Neural crest cell (in vitro differentiated cells): ENCODE data around the gene KHDC4. TPM values are rescaled to one million over a fixed set of nuclear protein-coding genes. Genes with fewer than 3 reads are reported as not detected.
A peak's percentile ranks its signal among the peaks of the same experiment; 100 is the strongest.

Experiments used
- DNase-seq: peaks from one replicate; pipeline ENCODE4 v3.0.0; 2021; ENCODE audit warnings: low read depth, mixed read lengths, low spot score
- H3K27ac Mint-ChIP-seq: one replicate; pipeline ENCODE4 v1.8.0; 2021; ENCODE audit warnings: mild to moderate bottlenecking, mixed read lengths; ENCODE audit not compliant: unreplicated experiment
- H3K27me3 Mint-ChIP-seq: 2 replicates; pipeline ENCODE4 v1.8.0; 2021; ENCODE audit warnings: low read depth, mild to moderate bottlenecking, mixed read lengths
- H3K36me3 Mint-ChIP-seq: 2 replicates; pipeline ENCODE4 v1.8.0; 2021; ENCODE audit warnings: low read depth, mild to moderate bottlenecking, mixed read lengths
- H3K4me1 Mint-ChIP-seq: 2 replicates; pipeline ENCODE4 v1.8.0; 2021; ENCODE audit warnings: mixed read lengths
- H3K4me3 Mint-ChIP-seq: one replicate; pipeline ENCODE4 v1.8.0; 2021; ENCODE audit warnings: mild to moderate bottlenecking, mixed read lengths
- H3K9me3 Mint-ChIP-seq: 2 replicates; pipeline ENCODE4 v1.8.0; 2021; ENCODE audit warnings: mixed read lengths
- total RNA-seq: library from RNA; stranded (reverse); gene quantifications from 2 replicates; pipeline ENCODE4 v1.2.1, GENCODE V29; 2021
- TF ChIP-seq, protein P1 (sequence below): fragments of 200-600 bp; sonication (generic); conservative IDR thresholded peaks from 2 replicates; pipeline ENCODE4 v1.5.0; 2021; ENCODE audit warnings: antibody characterized with exemption, mild to moderate bottlenecking

Gene KHDC4
- total RNA-seq, 1 donor from 2014 or later: 69.9 TPM

DNA sequence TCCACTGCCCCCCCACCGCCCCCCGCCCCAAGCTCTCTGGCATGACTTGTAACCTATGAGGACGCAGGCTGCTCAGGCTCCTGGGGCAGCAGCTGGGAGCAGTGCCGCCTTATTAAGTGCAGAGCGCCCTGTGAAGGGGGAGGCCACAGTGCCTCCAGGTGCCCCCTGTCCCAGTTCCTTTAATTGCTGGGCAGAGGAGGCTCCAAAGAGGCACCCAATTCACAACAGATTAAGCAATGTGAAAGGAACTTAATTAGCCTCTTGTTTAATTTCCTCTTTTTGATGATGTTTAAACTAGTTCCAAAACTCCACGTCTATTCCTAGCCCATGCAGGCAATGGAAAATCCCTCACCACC, 10.2 kb upstream of the KHDC4 start:
- Mint-ChIP-seq H3K27me3 (no peaks in the 10 kb centered on the region), H3K36me3 (no peaks in the 10 kb centered on the region), H3K9me3 (no peaks in the 10 kb centered on the region), H3K27ac (no peak overlapping the region), H3K4me3 (no peak overlapping the region), H3K4me1 (peaks cover 25% of the 10 kb centered on the region)
- no peak for DNase-seq
- TF ChIP-seq, protein P1, sequence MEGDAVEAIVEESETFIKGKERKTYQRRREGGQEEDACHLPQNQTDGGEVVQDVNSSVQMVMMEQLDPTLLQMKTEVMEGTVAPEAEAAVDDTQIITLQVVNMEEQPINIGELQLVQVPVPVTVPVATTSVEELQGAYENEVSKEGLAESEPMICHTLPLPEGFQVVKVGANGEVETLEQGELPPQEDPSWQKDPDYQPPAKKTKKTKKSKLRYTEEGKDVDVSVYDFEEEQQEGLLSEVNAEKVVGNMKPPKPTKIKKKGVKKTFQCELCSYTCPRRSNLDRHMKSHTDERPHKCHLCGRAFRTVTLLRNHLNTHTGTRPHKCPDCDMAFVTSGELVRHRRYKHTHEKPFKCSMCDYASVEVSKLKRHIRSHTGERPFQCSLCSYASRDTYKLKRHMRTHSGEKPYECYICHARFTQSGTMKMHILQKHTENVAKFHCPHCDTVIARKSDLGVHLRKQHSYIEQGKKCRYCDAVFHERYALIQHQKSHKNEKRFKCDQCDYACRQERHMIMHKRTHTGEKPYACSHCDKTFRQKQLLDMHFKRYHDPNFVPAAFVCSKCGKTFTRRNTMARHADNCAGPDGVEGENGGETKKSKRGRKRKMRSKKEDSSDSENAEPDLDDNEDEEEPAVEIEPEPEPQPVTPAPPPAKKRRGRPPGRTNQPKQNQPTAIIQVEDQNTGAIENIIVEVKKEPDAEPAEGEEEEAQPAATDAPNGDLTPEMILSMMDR: no peak

DNA sequence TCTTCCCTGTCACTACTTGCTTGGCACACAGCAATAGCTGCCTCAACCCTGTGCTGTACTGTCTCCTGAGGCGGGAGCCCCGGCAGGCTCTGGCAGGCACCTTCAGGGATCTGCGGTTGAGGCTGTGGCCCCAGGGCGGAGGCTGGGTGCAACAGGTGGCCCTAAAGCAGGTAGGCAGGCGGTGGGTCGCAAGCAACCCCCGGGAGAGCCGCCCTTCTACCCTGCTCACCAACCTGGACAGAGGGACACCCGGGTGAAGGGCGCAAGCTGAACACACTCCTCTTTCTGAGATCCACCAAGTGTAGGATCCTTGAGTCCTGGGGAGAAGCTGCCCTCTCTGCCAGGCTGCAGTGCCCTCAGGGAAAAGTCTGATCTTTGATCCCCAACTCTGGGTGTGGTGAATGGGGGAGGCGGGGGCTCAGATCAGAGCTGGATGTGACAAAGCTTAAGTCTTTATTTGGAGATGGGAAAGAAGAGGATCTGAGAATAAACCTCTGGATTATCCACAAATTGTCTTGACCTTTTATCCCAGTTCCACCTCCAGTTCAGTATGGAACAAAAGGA, 8.4 kb upstream of the KHDC4 start:
- H3K27me3 Mint-ChIP-seq: no peaks in the 10 kb centered on the region
- TF ChIP-seq, protein P1: no peak
- H3K27ac Mint-ChIP-seq: no peak overlapping the region
- H3K4me3 Mint-ChIP-seq: peak overlapping the region; percentile 23
- no peak for DNase-seq
- H3K4me1 Mint-ChIP-seq: peaks cover 31% of the 10 kb centered on the region
- no peaks in the 10 kb centered on the region for H3K9me3 Mint-ChIP-seq
- no peaks in the 10 kb centered on the region for H3K36me3 Mint-ChIP-seq

DNA sequence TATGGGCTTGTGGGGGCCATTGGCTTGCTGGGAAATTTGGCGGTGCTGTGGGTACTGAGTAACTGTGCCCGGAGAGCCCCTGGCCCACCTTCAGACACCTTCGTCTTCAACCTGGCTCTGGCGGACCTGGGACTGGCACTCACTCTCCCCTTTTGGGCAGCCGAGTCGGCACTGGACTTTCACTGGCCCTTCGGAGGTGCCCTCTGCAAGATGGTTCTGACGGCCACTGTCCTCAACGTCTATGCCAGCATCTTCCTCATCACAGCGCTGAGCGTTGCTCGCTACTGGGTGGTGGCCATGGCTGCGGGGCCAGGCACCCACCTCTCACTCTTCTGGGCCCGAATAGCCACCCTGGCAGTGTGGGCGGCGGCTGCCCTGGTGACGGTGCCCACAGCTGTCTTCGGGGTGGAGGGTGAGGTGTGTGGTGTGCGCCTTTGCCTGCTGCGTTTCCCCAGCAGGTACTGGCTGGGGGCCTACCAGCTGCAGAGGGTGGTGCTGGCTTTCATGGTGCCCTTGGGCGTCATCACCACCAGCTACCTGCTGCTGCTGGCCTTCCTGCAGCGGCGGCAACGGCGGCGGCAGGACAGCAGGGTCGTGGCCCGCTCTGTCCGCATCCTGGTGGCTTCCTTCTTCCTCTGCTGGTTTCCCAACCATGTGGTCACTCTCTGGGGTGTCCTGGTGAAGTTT, 7.8 kb upstream of the KHDC4 start:
- Mint-ChIP-seq H3K27ac (no peak overlapping the region), H3K27me3 (no peaks in the 10 kb centered on the region), H3K9me3 (no peaks in the 10 kb centered on the region), H3K36me3 (no peaks in the 10 kb centered on the region), H3K4me1 (peaks cover 31% of the 10 kb centered on the region), H3K4me3 (peak overlapping the region; percentile 5)
- TF ChIP-seq, protein P1: no peak
- no peak for DNase-seq

DNA sequence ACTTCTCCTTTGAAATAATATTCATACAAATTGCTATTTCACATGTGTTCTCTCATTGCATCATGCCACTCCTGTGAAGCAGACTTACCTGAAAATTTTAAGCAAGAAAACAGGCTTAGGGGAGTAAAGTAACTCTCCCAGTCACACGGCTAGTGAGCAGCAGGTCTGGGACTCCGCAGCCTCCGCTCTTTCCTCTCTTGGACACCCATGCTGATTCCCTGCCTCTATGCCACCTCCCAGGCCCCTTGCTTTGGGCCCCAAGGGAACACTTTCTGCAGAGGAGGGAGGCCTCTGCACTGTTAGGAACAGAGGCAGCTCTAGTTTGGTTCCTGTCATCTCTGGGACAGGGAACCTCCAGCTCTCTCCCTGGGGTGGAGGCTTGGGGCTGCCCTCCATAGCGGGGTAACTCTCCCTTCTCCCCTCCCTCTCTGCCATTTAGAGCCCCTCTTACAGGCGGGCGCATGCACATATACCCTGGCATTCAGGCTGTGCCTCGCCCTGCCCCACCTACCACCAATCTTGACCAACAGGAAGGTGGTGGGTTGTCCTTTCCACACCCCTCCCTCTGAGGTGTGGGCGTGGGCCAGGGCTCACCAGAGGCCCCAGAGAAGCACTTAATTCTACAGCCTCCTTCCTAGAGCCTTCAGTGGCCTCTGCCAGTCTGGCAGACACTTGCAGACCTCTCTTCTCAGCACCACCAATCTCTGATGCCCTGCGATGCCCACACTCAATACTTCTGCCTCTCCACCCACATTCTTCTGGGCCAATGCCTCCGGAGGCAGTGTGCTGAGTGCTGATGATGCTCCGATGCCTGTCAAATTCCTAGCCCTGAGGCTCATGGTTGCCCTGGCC, 7.0 kb upstream of the KHDC4 start, which contains the start of gene RXFP4:
TSS of gene RXFP4 (plus strand) at position 646 of the 852 bp plus-strand sequence. CDS start at position 718, 72 bp downstream.
- Mint-ChIP-seq H3K27ac (peak within 1 kb of the TSS; percentile 91), H3K27me3 (no peaks in the 10 kb centered on the region), H3K4me3 (peak within 1 kb of the TSS; percentile 70), H3K36me3 (no peaks in the 10 kb centered on the region), H3K9me3 (no peaks in the 10 kb centered on the region), H3K4me1 (peaks cover 29% of the 10 kb centered on the region)
- no peak for DNase-seq
- TF ChIP-seq, protein P1: no peak

DNA sequence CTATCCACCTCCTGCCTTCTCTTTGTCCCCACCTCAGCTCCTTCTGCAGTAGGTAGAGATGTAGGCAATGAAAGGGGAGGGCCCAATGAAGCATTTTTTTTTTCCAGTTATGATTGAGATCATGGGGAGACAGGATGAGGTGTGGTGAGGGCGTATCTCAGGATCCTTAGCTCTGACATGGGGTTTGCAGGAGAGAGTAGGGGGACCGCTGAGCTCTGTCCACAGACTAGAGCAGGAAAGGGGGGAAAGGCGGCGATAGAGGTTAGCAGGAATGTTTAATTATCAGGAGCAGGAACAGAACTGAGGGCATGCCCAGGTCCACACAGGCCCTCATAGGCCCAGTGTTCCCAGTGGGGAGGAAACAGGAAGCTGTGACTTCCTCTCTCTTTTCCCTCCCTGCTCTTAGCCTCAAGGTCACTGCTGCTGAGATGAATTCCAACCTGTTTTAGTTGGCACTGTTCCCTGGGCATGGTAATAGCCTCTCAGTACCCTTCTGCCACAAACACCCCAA, 6.3 kb upstream of the KHDC4 start:
- peak overlapping the region; percentile 70 for H3K4me3 Mint-ChIP-seq
- H3K27ac Mint-ChIP-seq: peak overlapping the region; percentile 91
- no peak for DNase-seq
- peaks cover 31% of the 10 kb centered on the region for H3K4me1 Mint-ChIP-seq
- no peaks in the 10 kb centered on the region for H3K36me3 Mint-ChIP-seq
- no peaks in the 10 kb centered on the region for H3K27me3 Mint-ChIP-seq
- TF ChIP-seq, protein P1: no peak
- H3K9me3 Mint-ChIP-seq: no peaks in the 10 kb centered on the region
